Keratinocyte (primary cell): Measurements from ENCODE around the gene STOM. TPM values are rescaled to one million over a fixed set of nuclear protein-coding genes. Genes with fewer than 3 reads are reported as not detected.
A peak's percentile ranks its signal among the peaks of the same experiment; 100 is the strongest.

Experiments used
- DNase-seq: peaks from one replicate; pipeline ENCODE4 v3.0.0-alpha.2; 2011; ENCODE audit warnings: low read depth, missing footprints, low spot score
- FAIRE-seq: peaks from 2 replicates; lab custom pipeline; 2011; peaks lifted over from hg19 to GRCh38; lab: Jason Lieb, UNC
- H2AFZ ChIP-seq: 2 replicates; pipeline ENCODE4 v1.6.0; 2012; ENCODE audit warnings: low read length, control low read depth, inconsistent platforms; ENCODE audit not compliant: control insufficient read depth
- H3K27ac ChIP-seq: 2 replicates; pipeline ENCODE4 v1.5.1; 2011; ENCODE audit warnings: low read length; ENCODE audit not compliant: control insufficient read depth, insufficient read depth
- H3K27me3 ChIP-seq: 3 replicates; pipeline ENCODE4 v1.6.0; 2011; ENCODE audit warnings: low read length; ENCODE audit not compliant: control insufficient read depth, insufficient read depth; ENCODE audit errors: extremely low read depth
- H3K36me3 ChIP-seq, 2 experiments: 2 replicates in 1 of 2; 3 replicates in 1 of 2; pipeline ENCODE4 v1.5.1; 2011; ENCODE audit warnings: low read length in 2 of 2, mild to moderate bottlenecking in 1 of 2; ENCODE audit not compliant: control insufficient read depth in 2 of 2, insufficient read depth in 2 of 2; ENCODE audit errors: extremely low read depth in 1 of 2
- H3K4me1 ChIP-seq: 3 replicates; pipeline ENCODE4 v1.5.1; 2011; ENCODE audit warnings: low read length; ENCODE audit not compliant: control insufficient read depth, insufficient read depth; ENCODE audit errors: extremely low read depth
- H3K4me2 ChIP-seq: 3 replicates; pipeline ENCODE4 v1.6.0; 2011; ENCODE audit warnings: low read depth, low read length; ENCODE audit not compliant: control insufficient read depth, insufficient read depth; ENCODE audit errors: extremely low read depth
- H3K4me3 ChIP-seq, 3 experiments: fragments of 200-600 bp in 1 of 3; sonication (generic) in 1 of 3; 2 replicates in 2 of 3; 3 replicates in 1 of 3; pipeline ENCODE4 v1.5.1; 2011 to 2016; ENCODE audit warnings: low read length in 3 of 3, mild to moderate bottlenecking in 3 of 3, control low read depth in 2 of 3, inconsistent platforms in 1 of 3, low read depth in 1 of 3, mixed read lengths in 1 of 3, mixed run types in 1 of 3, moderate library complexity in 1 of 3; ENCODE audit not compliant: control insufficient read depth in 2 of 3, insufficient read depth in 2 of 3; ENCODE audit errors: extremely low read depth in 1 of 3
- H3K79me2 ChIP-seq: 2 replicates; pipeline ENCODE4 v1.6.0; 2012; ENCODE audit warnings: low read length; ENCODE audit not compliant: control insufficient read depth, insufficient read depth
- H3K9ac ChIP-seq: 3 replicates; pipeline ENCODE4 v1.6.0; 2011; ENCODE audit warnings: low read length; ENCODE audit not compliant: control insufficient read depth, insufficient read depth; ENCODE audit errors: extremely low read depth
- H3K9me1 ChIP-seq: 3 replicates; pipeline ENCODE4 v1.6.0; 2011; ENCODE audit warnings: low read length; ENCODE audit not compliant: control insufficient read depth, insufficient read depth; ENCODE audit errors: extremely low read depth
- H3K9me3 ChIP-seq: 2 replicates; pipeline ENCODE4 v1.5.1; 2012; ENCODE audit warnings: low read depth, low read length; ENCODE audit not compliant: control insufficient read depth
- H4K20me1 ChIP-seq: 3 replicates; pipeline ENCODE4 v1.6.0; 2011; ENCODE audit warnings: low read length; ENCODE audit not compliant: control insufficient read depth, insufficient read depth; ENCODE audit errors: extremely low read depth
- EZH2 ChIP-seq: IDR thresholded peaks from one replicate; pipeline ENCODE4 v1.6.1; 2012; ENCODE audit warnings: inconsistent platforms, mild to moderate bottlenecking, low read length, moderate library complexity
- dilution Hi-C: fragments of 300-500 bp; cut with MboI; formaldehyde crosslinking; loops from one replicate; pipeline ENCODE4 v1.7.0; 2020; ENCODE audit warnings: low sequenced_read_pairs; ENCODE audit not compliant: extremely low pct_ligation_motif_present
- polyA plus RNA-seq, 5 experiments: library from polyadenylated mRNA; depleted of rRNA in 3 of 5; stranded (reverse) in 3 of 5; stranded (forward) in 1 of 5; unstranded in 1 of 5; fragments of >200 nt; gene quantifications; 1 replicate in 1 of 5; 2 replicates in 3 of 5; 3 replicates in 1 of 5; pipeline versions ENCODE4 v1.2.1 to v1.2.3, GENCODE V29; 2011 to 2012; ENCODE audit warnings: missing spikeins in 2 of 5, low read depth in 1 of 5, low replicate concordance in 1 of 5
- TF ChIP-seq, protein P1 (sequence below), 3 experiments: IDR thresholded peaks in 1 of 3; conservative IDR thresholded peaks in 1 of 3; optimal IDR thresholded peaks in 1 of 3; 2 replicates in 2 of 3; 3 replicates in 1 of 3; pipeline versions ENCODE3 to v1.5.1; 2011; ENCODE audit warnings: low read length in 3 of 3, mild to moderate bottlenecking in 3 of 3, moderate library complexity in 2 of 3, control low read depth in 1 of 3, inconsistent platforms in 1 of 3; ENCODE audit not compliant: insufficient read depth in 2 of 3; ENCODE audit errors: extremely low read depth in 1 of 3

The STOM gene
- polyA plus RNA-seq, 1 donor (not counting 4 experiments of a cell fraction or from before 2014, with no cell fraction given), result 121 TPM

DNA sequence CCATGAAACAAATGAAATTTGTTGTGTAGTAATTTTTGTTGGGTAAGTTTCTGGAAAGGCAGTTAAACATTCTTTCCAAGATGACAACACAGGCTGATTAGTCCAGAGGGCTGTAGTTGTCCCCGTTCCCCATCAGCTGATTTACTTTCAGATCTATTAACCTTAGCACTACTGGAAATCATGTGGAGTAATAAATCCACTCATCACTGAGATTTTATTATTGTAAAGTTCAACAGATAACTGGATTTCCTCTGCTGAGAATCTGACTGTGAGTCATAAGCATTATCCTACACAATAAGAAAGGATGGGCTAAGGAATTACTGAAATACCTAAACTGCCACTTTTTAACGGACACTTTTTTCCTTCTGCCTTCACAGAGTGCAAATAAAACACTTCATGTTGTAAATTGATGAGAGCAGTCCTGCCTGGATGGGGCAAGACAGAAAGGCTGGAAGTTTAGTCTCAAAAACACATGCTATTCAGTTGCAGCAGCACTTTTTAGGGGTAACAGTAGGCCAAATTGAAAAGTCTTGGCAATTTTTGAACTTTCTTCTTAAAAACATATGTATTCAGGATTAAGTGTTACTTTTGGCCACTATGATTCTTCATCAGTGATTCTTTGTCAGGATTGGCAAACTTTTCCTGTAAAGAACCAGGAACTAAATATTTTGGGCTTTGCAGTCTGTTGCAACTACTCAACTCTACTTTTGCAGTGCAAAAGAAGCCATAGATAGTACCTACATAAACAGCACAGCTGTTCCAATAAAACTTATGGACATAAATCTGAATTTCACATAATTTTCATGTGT lies 7.0 kb downstream of the STOM start:
- Histone ChIP-seq H3K27me3 (no peaks in the 10 kb centered on the region), H3K79me2 (peaks cover 69% of the 10 kb centered on the region), H4K20me1 (no peaks in the 10 kb centered on the region), H3K9ac (peak overlapping the region; percentile 19), H3K9me1 (no peaks in the 10 kb centered on the region), H3K4me3 (peak overlapping the region in 2 of 3 experiments; percentile 5 to 35), H3K27ac (peak overlapping the region; percentile 54), H3K4me2 (peak overlapping the region; percentile 53), H3K36me3 (no peaks in the 10 kb centered on the region), H3K4me1 (peaks cover 63% of the 10 kb centered on the region), H2AFZ (no peak overlapping the region), H3K9me3 (no peaks in the 10 kb centered on the region)
- TF ChIP-seq, protein P1, sequence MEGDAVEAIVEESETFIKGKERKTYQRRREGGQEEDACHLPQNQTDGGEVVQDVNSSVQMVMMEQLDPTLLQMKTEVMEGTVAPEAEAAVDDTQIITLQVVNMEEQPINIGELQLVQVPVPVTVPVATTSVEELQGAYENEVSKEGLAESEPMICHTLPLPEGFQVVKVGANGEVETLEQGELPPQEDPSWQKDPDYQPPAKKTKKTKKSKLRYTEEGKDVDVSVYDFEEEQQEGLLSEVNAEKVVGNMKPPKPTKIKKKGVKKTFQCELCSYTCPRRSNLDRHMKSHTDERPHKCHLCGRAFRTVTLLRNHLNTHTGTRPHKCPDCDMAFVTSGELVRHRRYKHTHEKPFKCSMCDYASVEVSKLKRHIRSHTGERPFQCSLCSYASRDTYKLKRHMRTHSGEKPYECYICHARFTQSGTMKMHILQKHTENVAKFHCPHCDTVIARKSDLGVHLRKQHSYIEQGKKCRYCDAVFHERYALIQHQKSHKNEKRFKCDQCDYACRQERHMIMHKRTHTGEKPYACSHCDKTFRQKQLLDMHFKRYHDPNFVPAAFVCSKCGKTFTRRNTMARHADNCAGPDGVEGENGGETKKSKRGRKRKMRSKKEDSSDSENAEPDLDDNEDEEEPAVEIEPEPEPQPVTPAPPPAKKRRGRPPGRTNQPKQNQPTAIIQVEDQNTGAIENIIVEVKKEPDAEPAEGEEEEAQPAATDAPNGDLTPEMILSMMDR (optimal IDR thresholded peaks at IDR 0.05 in 1 of 3, IDR thresholded peaks at IDR 0.05 in 1 of 3, conservative IDR thresholded peaks at IDR 0.05 in 1 of 3; ENCODE audit: extremely low read depth in 1 of 3, insufficient read depth in 2 of 3, low read length in 3 of 3), result no peak
- TF ChIP-seq EZH2, result no peak
- FAIRE-seq (peak; percentile 26), DNase-seq (no peak)
- dilution Hi-C loops, result no loop called here

DNA sequence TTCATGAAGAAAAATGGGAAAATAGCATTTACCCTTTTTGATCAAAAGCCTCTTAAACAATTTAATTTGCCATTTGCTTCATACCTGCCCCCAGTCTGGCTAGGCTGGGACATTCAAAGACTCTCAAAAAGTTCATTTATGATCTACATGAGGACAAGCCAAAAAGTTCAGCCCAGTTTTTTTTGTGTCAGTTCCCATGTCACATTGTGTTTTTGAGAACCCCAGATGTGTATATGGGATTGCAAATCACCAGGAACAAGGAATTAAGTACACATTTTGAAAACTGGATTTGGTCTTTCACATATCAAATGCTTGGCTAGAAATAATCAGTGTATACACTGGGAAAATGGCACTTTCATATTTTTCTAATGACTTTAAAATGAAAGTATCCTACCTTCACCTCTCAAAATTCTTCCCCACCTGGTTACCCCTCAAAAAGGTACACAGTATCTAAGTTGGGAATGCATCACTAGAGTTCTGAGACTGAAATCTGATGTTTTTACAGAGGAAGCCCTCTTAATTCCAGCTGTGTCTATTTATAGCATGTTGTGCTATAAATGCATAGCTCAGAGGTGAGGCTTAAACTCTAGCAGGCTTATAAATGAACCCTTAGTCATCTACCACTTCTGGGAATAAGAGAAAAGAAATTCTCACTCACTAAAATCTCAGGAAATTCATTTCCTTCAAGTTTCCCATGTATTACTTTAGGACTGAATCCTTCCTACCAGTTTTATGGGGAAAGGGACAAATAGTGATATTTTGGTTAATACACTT lies 9.3 kb downstream of the STOM start:
- no peaks in the 10 kb centered on the region for H3K36me3 ChIP-seq
- H3K27me3 ChIP-seq, result no peaks in the 10 kb centered on the region
- no peak overlapping the region for H3K4me3 ChIP-seq
- peaks cover 69% of the 10 kb centered on the region for H3K4me1 ChIP-seq
- dilution Hi-C loops, result no loop called here
- FAIRE-seq, result peak; percentile 5
- no peaks in the 10 kb centered on the region for H3K9me1 ChIP-seq
- TF ChIP-seq EZH2, result no peak
- TF ChIP-seq, protein P1 (optimal IDR thresholded peaks at IDR 0.05 in 1 of 3, IDR thresholded peaks at IDR 0.05 in 1 of 3, conservative IDR thresholded peaks at IDR 0.05 in 1 of 3; ENCODE audit: extremely low read depth in 1 of 3, insufficient read depth in 2 of 3, low read length in 3 of 3), result no peak
- DNase-seq, result no peak
- H3K9ac ChIP-seq, result no peak overlapping the region
- peak overlapping the region; percentile 61 for H3K27ac ChIP-seq
- H4K20me1 ChIP-seq, result no peaks in the 10 kb centered on the region
- no peaks in the 10 kb centered on the region for H3K9me3 ChIP-seq
- peak overlapping the region; percentile 31 for H3K4me2 ChIP-seq
- no peak overlapping the region for H2AFZ ChIP-seq
- H3K79me2 ChIP-seq, result peaks cover 53% of the 10 kb centered on the region
